GM06990 (cell line): ENCODE data around the gene CRTC3.
"Not testable (repeated sequence)": the region's sequence is repeated elsewhere in the genome, so short reads cannot be mapped to it uniquely, and the experiment has no call there.

Source experiments
- DNase-seq: peaks from one replicate; pipeline ENCODE4 v3.0.0-alpha.2; 2011; ENCODE audit not compliant: insufficient read length; ENCODE audit errors: extremely low read depth
- H3K27me3 ChIP-seq: replicated peaks from 2 replicates; pipeline ENCODE4 v1.6.0; 2011; ENCODE audit warnings: low read length; ENCODE audit not compliant: control insufficient read depth, insufficient read depth
- H3K36me3 ChIP-seq: 2 replicates; pipeline ENCODE4 v1.5.1; 2011; ENCODE audit warnings: low read length; ENCODE audit not compliant: control insufficient read depth, insufficient read depth
- H3K4me3 ChIP-seq: replicated peaks from 2 replicates; pipeline ENCODE4 v1.5.1; 2011; ENCODE audit warnings: low read depth, mild to moderate bottlenecking, control low read depth, low read length
- CTCF ChIP-seq: IDR thresholded peaks from 2 replicates; pipeline ENCODE4 v1.5.1; 2011; ENCODE audit warnings: low read length, control low read depth, mild to moderate bottlenecking, inconsistent platforms; ENCODE audit not compliant: insufficient read depth, poor library complexity, severe bottlenecking

CRTC3 gene

GRCh38 chr15:90512981-90513380 lies 16.7 kb upstream of the CRTC3 start:
- no peak for TF ChIP-seq CTCF
- no peak overlapping the region for H3K4me3 ChIP-seq

GRCh38 chr15:90513448-90513847 lies 16.3 kb upstream of the CRTC3 start:
- TF ChIP-seq CTCF: no peak
- H3K36me3 ChIP-seq: no peaks in the 10 kb centered on the region
- H3K27me3 ChIP-seq: no peaks in the 10 kb centered on the region
- H3K4me3 ChIP-seq: no peak overlapping the region
- no peak for DNase-seq

More at GRCh38 chr15:90512981-90513380, 16.7 kb upstream of the CRTC3 start:
- no peaks in the 10 kb centered on the region for H3K36me3 ChIP-seq
- no peak for DNase-seq
- H3K27me3 ChIP-seq: no peaks in the 10 kb centered on the region

DNA sequence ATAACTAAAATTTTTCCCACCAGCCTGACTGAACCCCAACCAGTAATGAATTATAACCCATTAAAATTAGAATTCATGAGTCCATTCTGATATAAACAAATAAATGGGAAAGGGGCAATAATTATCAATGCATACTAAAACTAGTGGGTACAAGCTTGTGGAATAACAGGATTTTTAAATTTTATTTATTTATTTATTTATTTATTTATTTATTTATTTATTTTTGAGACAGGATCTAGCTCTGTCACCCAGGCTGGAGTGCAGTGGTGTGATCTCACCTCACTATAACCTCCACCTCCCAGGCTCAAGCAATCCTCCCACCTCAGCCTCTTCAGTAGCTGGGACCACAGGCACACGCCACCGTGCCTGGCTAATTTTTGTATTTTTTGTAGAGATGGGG lies 15.8 kb upstream of the CRTC3 start:
- not testable (repeated sequence) for H3K4me3 ChIP-seq, H3K27me3 ChIP-seq, DNase-seq, H3K36me3 ChIP-seq

DNA sequence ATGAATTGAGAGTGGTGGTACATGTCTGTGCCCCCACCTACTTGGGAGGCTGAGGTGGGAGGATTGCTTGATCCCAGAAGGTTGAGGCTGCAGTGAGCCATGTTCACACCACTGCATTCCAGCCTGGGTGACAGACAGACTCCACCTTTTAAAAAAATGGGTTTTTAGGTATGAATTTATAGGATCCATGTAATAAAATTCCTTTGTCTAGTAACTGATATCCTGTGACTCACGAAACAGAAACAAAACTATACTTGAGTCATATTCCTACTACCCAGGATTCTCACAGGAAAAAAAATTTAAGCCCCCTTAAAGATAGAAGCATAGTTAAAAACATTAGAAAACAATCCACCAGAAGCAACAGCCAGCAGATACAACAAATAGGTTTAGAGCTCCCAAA lies 10.0 kb upstream of the CRTC3 start:
- no peaks in the 10 kb centered on the region for H3K36me3 ChIP-seq
- DNase-seq: no peak
- no peaks in the 10 kb centered on the region for H3K27me3 ChIP-seq
- no peak for TF ChIP-seq CTCF
- H3K4me3 ChIP-seq: no peak overlapping the region

DNA sequence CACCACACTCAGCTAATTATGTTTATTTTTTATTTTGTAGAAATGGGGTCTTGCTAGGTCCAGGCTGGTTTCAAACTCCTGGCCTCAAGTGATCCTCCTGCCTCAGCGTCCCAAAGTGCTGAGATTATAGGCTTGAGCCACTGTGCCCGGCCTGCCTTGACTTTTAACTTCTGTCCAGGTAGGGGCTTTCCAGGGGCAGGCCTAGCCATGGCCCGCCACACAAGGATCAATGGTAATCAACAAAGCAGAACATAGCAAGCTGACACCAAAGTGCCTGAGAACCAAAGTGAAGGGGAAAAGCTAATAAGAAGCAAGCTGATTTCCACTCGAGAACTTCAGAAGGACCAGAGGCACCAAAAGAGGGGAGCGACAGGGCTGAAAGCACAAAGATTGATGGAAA lies 9.4 kb upstream of the CRTC3 start:
- no peak for TF ChIP-seq CTCF
- H3K27me3 ChIP-seq: no peaks in the 10 kb centered on the region
- H3K36me3 ChIP-seq: no peaks in the 10 kb centered on the region
- no peak for DNase-seq
- no peak overlapping the region for H3K4me3 ChIP-seq

DNA sequence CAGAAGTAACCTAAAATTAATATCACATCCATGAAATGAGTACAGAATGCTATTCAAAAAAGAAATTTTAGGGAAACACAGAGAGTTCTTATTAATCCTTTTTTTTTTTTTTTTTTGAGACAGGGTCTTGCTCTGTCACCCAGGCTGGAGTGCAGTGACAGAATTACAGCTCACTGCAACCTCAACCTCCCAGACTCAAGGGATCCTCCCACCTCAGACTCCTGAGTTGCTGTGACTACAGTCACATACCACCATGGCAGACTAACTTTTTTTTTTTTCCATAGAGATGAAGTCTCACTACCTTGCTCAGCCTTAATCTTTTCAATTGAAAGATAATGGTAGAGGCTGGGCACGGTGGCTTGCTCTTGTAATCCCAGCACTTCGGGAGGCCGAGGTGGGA lies 6.3 kb upstream of the CRTC3 start:
- H3K4me3 ChIP-seq: no peak overlapping the region
- no peaks in the 10 kb centered on the region for H3K27me3 ChIP-seq
- no peak for TF ChIP-seq CTCF
- no peak for DNase-seq
- no peaks in the 10 kb centered on the region for H3K36me3 ChIP-seq

GRCh38 chr15:90524018-90524803 lies 5.5 kb upstream of the CRTC3 start:
- not testable (repeated sequence) for DNase-seq, H3K27me3 ChIP-seq, H3K36me3 ChIP-seq, H3K4me3 ChIP-seq
